NCI-H2196 treated with DMSO at 0.1 percent for 48 hours (cell line): Measurements from ENCODE around the gene SELPLG.
"Not testable (repeated sequence)": the region's sequence is repeated elsewhere in the genome, so short reads cannot be mapped to it uniquely, and the experiment has no call there.

Experiments
- DNase-seq: peaks from one replicate; lab custom pipeline; 2025; ENCODE audit not compliant: unreplicated experiment; lab: John Stamatoyannopoulos, UW

The SELPLG gene

DNA sequence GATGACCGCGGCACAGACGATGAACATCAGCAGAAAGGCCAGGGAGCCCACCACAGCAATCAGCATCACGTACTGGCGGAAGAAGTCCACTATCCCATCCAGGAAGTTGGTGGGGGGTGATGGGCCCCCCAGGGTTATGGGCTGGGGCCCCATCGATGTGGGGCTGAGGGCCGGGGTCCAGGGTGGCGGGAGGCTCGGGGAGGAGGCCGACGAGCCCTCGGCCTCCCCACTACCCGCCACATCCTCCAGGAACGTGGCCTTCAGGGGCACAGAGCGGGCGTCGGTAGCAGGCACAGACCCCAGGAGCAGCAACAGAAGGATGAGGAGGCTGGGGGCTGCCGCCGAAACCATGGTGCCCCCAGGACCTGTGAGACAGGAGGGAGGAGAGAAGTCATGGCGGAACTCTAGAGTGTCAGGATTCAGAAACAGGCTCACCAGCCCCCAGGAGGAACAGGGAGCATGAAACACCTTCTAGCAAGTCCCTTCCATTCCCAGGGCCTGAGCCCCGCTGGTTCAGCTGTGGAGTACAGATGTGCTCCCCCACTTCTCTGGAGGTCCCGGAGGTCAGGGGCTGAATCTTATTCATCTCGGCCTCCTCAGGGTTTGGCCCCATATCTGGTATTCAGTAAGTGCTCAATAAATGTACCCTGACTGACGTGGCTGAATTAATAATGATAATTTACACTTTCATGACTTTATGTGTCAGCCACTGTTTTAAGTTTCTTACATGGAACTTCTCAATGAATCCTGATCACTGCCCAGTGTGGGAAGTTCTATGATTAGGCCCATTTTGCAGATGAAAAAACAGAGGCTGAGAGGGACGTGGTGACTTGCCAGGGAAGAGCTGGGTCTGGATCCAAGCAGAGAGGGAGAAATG, 41.4 kb downstream of the SELPLG start:
- no peak for DNase-seq

DNA sequence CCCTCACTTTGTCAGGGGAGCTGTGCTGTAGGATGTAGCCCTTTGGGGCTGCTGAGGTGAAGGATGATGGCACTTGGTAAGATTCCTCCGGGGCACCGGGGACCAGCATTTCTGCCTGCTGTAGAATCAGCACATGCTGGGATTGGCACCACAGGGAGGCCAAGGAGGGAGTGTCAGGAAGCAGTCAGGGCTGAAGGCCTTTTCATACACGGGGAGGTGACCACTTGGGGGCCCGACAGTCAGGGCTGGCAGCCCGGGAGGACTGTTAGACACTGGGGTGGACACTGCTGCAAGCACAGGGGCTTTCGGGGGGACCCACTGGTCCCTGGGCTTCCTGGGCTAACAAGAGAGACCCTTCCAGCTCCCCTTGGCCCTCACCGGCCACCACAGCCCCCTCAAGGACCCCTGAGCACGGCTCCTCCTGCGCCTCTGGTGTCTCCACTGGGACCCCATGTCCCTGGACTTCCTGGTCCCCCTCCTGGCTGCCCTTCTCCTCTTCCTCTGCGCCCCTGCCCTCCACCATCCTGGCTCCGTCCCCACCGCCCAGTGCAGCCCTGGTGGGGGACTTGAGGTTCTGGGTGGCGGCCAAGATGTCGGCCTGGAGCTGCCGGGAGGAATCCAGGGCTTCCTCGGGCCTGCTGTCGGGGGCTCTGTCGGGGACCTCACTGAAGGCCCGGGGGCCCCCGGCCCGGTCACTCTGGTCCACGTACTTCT, 42.3 kb downstream of the SELPLG start:
- no peak for DNase-seq

DNA sequence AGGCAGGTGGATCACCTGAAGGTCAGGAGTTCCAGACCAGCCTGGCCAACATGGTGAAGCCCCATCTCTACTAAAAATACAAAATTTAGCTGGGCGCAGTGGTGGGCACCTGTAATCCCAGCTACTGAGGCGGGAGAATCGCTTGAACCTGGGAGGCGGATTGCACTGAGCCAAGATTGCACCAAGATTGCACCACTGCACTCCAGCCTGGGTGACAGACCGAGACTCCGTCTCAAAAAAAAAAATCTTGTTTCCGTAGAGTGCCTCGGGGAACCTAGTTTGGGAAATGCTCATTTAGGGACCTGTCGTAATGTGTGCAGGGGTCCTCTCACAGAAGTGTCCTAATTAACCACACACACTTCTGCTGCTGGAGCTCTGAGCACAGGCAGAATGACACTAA, 43.2 kb downstream of the SELPLG start:
- DNase-seq = not testable (repeated sequence)

DNA sequence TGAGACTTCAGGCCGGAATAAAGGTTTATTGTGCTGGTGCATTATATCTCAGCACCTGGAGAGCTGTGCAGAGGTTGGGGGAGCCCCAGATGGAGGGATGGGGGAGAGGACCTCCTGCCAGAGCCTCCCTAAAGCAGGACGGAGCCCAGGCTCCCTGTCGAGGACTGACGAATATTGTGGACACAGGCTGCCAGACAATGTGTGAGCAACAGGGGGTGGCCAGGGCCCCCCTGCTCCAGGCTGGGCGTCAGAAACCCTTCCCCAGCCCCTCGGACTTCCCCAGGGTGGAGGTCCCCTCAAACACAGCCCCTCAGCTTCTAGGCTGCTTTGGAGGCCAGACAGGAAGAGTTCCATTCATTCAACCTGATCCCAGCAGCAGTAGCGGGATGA, 43.9 kb downstream of the SELPLG start:
- no peak for DNase-seq

- no peak for DNase-seq
Observed at GRCh38 chr12:108589028-108589839, 44.5 kb downstream of the SELPLG start.

- no peak for DNase-seq
Observed at GRCh38 chr12:108587826-108588225, 45.9 kb downstream of the SELPLG start.

DNA sequence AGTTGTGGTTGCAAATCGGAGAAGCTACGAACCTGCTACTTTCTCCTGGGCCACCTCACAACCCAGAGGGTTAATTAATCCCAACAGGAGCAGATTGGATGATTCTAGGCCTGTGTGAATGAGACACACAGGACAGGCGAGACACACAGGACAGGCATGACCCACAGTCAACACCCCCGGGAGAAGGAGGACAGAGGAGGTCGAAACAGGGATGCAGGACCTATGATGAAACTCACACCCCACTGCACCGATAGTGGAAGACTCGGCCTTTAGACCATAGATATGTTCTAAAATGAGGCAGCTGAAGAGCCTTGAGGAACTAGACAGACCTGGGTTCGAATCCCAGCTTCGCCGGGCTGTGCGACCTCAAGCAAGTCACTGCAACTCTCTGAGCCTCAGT, 47.4 kb downstream of the SELPLG start:
- no peak for DNase-seq

- no peak for DNase-seq
Observed at GRCh38 chr12:108585864-108586263, 47.8 kb downstream of the SELPLG start.

DNA sequence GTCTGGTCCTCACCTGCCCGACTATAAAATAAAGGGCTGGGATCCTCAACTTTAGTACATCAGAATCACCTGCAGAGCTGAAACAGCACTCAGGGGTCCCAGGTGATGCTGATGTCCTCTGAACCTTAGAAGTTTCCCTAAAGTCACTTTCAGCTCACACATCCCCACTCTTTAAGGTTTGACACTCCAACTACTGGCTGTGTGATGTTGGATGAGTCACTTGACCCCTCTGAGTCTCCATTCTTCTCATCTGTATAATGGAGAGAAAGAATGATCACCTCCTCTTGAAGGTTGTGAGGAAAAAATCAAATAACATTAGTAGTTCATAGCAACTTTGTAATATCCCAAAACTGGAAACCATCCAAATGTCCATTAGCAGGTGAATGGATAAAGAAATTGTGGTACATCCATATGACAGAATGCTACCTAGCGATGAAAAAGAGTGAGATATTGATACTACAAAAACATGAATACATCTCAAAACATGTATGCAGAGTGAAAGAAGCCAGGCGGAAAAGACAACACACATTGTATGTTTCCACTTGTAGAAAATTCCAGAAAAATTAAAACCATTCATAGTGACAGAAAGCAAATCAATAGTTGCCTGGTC, 49.1 kb downstream of the SELPLG start:
- no peak for DNase-seq

DNA sequence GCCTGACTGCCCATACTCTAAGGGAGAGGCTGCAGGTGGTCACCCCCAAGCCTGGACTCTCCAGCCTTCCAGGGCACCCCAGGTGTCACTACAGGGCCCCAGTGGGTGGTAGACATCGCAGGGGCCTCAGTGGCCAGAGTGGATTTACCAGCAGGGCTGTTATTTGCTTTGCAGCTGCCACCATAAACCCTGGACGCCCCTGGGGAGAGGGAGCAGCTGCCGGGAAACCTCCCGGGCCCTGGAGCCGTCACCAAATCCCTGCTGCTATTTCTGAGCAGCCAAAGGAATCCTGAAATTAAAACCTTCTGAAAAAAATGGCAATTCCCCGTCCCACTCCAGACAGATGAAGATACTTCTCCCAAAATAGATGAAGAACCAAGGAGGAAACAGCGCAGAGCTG, 49.7 kb downstream of the SELPLG start:
- no peak for DNase-seq

DNA sequence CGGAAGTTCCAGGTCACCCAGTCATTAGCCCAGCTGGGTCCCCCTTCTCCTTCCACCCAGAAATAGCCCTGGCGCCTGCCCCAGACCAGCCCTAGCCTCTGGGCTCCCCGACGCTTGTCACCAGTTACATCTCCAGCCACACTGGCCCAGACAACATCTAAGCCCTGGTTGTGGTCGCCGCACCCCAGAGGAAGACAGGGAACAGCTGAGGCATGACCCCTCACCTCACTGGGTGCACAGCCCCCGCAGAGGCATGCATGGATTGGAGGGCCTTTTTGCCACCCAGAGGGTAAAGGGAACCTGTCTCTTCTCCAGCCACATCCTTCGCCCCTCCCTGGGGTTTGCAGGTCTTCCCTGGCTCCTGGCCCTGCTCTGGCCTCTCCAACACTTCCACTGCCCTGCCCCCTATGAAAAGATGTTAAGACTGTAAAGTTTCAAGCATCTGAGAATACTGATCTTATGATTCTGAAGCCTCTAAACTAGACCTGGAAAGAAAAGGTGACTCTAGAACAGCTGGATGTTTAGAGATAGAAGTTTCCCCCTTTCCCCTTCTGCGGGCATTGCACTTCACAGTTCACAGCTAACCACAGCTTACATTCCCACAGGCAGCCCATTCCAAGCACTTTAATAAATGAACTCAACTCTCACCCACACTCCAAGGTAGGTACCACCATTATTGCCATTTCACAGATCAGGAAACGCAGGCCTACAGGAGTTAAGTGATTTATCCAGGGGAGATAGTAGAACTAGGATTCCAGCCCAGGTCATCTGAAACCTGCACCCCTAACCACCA, 50.5 kb downstream of the SELPLG start:
- no peak for DNase-seq

GRCh38 chr12:108582509-108582908, 51.2 kb downstream of the SELPLG start:
- no peak for DNase-seq

DNA sequence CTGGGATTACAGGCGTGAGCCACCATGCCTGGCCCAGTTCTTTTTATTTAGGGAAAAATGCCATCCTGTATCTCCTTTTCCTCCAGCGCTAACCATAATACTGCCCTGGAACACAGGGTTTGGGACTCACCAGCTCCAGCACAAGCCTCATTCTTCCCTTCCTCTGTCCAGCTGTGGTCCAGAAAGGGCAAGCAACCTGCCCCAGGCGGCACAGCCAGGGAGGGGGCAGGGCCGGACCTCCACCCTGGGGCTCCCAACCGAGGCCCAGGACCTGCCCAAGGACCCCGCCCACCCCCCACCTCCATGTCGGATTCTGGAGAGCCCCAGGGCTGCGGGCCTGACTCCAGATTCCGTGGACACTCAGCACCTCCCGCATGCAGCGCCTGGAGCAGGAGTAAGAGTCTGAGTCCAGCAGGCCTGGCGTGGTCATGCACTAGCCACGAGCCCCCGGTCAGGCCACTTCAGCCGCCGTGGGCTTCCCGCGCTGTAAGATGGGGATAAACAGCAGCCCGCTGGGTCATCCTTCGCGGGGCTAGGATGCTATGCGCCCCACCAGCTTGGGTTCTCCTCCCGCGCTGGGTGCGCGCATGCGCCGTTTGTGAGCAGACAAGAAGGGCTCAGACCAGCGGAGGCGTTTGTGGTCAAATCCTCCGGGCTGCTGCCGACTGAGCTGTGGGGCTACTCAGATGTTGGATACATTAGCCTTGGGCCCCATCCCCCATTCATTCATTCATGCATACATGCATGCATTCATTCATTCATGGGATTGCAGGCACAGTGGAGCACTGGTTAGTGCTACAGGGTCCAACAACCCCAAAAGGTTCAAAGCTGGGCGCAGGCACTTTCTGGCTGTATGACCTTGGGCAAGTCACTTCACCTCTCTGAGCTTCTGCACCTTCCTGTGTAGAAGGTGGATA, 52.1 kb downstream of the SELPLG start:
- DNase-seq = no peak

- DNase-seq = no peak
Observed at GRCh38 chr12:108580531-108580930, 53.2 kb downstream of the SELPLG start.

DNA sequence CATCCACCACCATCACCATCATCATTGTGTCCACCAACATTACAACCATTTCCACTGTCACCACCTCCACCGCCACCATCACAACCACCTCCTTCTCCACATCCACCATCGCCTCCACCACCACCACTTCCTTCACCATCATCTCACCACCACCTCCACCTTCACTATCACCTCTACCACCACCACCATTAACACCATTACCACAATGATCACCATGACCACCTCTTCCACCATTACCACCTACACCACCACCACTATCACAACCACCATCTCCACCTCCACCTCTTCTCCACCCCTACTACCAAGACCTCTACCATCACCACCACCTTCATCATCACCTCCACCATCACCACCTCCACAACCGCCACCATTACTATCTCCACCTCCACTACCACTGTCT, 54.9 kb downstream of the SELPLG start:
- DNase-seq = no peak

GRCh38 chr12:108578264-108578663, 55.4 kb downstream of the SELPLG start:
- no peak for DNase-seq

DNA sequence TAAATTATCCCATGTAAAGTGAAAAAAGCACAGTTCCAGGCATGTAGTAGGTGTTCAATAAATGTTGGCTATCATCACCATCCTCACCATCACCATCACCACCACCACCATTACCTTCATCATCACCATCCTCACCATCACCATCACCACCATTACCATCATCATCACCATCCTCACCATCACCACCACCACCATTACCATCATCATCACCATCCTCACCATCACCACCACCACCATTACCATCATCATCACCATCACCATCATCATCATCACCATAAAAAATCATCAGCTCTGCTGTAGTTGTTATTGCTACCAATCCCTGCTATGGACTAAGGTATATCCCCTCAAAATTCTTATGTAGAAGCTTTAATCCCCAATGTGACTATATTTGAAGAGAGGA, 56.2 kb downstream of the SELPLG start:
- no peak for DNase-seq

DNA sequence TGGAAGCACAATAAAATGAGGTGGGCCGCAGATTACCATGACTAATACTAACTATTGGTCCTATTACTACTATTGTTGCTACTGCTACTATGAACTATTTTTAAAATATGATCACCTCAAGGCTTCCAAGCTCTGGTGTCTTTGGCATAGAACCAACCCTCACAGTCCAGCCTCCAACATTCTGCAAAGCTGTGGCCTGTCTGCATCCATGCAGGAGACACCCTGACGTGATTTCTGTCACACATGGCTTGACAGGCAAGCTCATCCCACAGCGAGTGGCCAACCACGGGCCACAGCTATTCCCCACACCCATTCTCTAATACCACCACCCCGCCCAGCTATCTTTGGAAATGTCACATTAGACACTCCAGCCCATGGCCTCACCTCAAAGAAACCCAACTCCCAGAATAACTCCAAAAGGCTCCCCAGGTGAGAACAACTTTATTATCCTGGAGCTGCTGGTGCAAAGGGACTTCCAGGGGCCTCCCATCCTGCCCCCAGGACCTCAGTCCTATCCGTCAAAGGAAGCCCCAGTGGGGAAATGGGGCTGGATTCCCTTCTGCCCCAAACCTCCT, 56.9 kb downstream of the SELPLG start:
- DNase-seq = no peak
